Lower lobe of right lung (tissue), 2 donors: ENCODE measurements around the gene NCS1. TPM values are rescaled to one million over a fixed set of nuclear protein-coding genes. Genes with fewer than 3 reads are reported as not detected.
A peak's percentile ranks its signal among the peaks of the same experiment; 100 is the strongest.

Source experiments
- ATAC-seq, 2 donors: fragments of 200-7000 bp; cut with Tn5 transposase; one replicate each; pipeline ENCODE4 v1.9.1; 2020 to 2022; ENCODE audit warnings: mild to moderate bottlenecking in 2 of 2, moderate library complexity in 2 of 2
- DNase-seq: peaks from one replicate; pipeline ENCODE4 v3.0.0-alpha.2; 2020
- H3K27ac ChIP-seq: fragments of 200-600 bp; one replicate; pipeline ENCODE4 v1.8.0; 2022
- H3K27me3 ChIP-seq: fragments of 200-600 bp; one replicate; pipeline ENCODE4 v1.8.0; 2022; ENCODE audit warnings: low read depth
- H3K36me3 ChIP-seq: fragments of 200-600 bp; one replicate; pipeline ENCODE4 v1.8.0; 2022; ENCODE audit warnings: mild to moderate bottlenecking
- H3K4me1 ChIP-seq: fragments of 200-600 bp; one replicate; pipeline ENCODE4 v1.8.0; 2022
- H3K4me3 ChIP-seq: fragments of 200-600 bp; one replicate; pipeline ENCODE4 v1.8.0; 2022; ENCODE audit warnings: mild to moderate bottlenecking
- H3K9me3 ChIP-seq: fragments of 200-600 bp; one replicate; pipeline ENCODE4 v1.8.0; 2022
- intact Hi-C: fragments of 100-400 bp; cut with DNase I; formaldehyde crosslinking; loops from one replicate; pipeline ENCODE4 v1.11.0; 2022
- total RNA-seq: library from RNA; stranded (reverse); fragmentation: NEBNext Ultra II Directional; extraction: Animal tissue kit (Norgen Biotek cat#: 25700); gene quantifications from one replicate; pipeline ENCODE4 v1.2.1, GENCODE V29; 2021
- TF ChIP-seq, protein P1 (sequence below): fragments of 200-600 bp; IDR thresholded peaks from one replicate; pipeline ENCODE4 v1.8.0; 2022; ENCODE audit warnings: antibody characterized with exemption, mild to moderate bottlenecking
- donor health status: DM: no; HTN: yes; CAD: no; lungs with severe emphysema.

Gene NCS1
- total RNA-seq, 1 donor from 2014 or later = 7.0 TPM

DNA sequence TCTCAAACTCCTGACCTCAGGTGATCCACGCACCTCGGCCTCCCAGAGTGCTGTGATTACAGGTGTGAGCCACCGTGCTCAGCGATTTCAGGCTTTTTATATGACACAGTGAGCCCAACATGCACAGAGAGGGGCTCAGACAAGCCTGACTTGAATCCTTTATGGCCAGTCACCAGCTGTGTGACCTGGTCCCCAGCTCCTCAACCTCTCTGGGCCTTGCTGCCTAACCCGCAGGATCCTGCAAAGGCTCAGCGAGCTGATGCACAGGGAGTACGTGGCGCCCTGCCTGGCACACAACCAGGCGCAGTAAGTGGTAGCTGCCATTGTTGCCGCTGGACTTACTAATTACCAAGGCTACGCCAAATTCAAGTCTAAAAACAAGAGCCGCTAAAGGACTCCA is 16.6 kb upstream of the NCS1 start:
- ATAC-seq (no peak), DNase-seq (no peak)
- H3K4me1 ChIP-seq = no peaks in the 10 kb centered on the region
- H3K27me3 ChIP-seq = no peaks in the 10 kb centered on the region
- H3K27ac ChIP-seq = no peak overlapping the region
- TF ChIP-seq, protein P1, sequence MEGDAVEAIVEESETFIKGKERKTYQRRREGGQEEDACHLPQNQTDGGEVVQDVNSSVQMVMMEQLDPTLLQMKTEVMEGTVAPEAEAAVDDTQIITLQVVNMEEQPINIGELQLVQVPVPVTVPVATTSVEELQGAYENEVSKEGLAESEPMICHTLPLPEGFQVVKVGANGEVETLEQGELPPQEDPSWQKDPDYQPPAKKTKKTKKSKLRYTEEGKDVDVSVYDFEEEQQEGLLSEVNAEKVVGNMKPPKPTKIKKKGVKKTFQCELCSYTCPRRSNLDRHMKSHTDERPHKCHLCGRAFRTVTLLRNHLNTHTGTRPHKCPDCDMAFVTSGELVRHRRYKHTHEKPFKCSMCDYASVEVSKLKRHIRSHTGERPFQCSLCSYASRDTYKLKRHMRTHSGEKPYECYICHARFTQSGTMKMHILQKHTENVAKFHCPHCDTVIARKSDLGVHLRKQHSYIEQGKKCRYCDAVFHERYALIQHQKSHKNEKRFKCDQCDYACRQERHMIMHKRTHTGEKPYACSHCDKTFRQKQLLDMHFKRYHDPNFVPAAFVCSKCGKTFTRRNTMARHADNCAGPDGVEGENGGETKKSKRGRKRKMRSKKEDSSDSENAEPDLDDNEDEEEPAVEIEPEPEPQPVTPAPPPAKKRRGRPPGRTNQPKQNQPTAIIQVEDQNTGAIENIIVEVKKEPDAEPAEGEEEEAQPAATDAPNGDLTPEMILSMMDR = no peak
- H3K9me3 ChIP-seq = no peaks in the 10 kb centered on the region
- no peak overlapping the region for H3K4me3 ChIP-seq
- no peaks in the 10 kb centered on the region for H3K36me3 ChIP-seq
- intact Hi-C loops = no loop called here

DNA sequence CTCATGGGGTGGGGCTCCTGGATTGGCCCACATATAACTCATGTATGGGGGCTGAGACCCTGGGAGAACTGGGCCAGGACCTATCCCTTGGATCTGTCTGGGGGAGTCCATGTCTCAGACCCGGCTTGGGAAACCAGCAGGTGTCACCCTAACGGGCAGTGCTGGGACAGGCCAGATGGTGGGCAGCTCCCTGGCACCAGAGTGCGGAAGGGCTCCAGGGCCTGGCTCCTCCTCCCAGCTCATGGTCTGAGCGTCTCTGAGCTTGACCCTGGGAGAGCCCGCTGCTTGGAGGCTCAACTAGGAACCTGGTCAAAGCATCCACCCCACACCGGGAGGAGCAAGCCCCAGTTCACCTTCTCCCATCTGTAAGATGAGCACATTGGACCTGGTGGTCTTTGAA is 15.5 kb upstream of the NCS1 start:
- no peaks in the 10 kb centered on the region for H3K27me3 ChIP-seq
- intact Hi-C loops = no loop called here
- TF ChIP-seq, protein P1 = no peak
- peak; percentile 47 to 55 for ATAC-seq
- H3K4me1 ChIP-seq = no peaks in the 10 kb centered on the region
- no peak overlapping the region for H3K27ac ChIP-seq
- no peaks in the 10 kb centered on the region for H3K36me3 ChIP-seq
- DNase-seq = no peak
- no peak overlapping the region for H3K4me3 ChIP-seq
- H3K9me3 ChIP-seq = no peaks in the 10 kb centered on the region

DNA sequence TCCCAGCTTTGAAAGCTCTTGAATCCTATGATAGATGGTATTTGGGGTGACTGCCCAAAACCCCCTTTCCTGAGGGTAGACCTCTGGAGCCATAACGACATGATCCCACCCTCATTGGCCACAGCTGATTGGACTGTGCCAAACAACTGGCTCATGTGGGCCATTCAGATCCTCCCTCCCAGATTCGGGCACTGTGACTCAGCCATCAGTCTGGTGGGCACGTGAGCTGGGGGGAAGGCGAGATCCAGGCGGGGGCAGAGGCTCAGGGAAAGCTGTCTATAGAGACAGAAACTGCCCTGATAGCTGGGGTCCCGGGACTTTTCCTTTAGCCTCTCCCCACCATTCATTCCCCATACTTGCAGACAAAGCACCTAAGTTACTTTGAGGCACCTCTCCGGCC is 15.1 kb upstream of the NCS1 start:
- no peaks in the 10 kb centered on the region for H3K4me1 ChIP-seq
- no peaks in the 10 kb centered on the region for H3K27me3 ChIP-seq
- intact Hi-C loops = no loop called here
- H3K27ac ChIP-seq = no peak overlapping the region
- TF ChIP-seq, protein P1 = no peak
- H3K9me3 ChIP-seq = no peaks in the 10 kb centered on the region
- no peak overlapping the region for H3K4me3 ChIP-seq
- no peaks in the 10 kb centered on the region for H3K36me3 ChIP-seq
- no peak for ATAC-seq
- no peak for DNase-seq

DNA sequence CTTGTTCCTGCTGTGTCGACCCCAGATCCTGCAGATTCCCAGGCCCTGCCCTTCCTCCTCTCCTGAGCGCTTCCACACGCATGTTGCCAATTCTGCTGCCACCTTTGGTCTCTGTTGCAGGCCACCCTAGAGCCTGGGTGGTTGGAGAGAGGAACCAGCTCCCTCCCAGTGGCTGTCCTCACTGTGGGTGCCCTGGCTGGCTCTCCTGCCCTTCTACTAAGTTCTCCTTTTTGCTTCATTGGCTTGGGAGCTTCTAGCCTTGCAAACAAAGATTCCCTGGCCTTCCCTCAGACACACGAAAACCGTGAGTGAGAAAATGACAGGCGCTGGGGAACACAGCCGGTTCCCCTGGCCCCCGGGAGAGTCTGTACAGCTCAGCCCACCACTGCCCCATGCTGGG is 14.2 kb upstream of the NCS1 start:
- TF ChIP-seq, protein P1 = no peak
- ATAC-seq = no peak

GRCh38 chr9:130159057-130159456 is 13.1 kb upstream of the NCS1 start:
- Histone ChIP-seq H3K9me3 (no peaks in the 10 kb centered on the region), H3K4me1 (no peaks in the 10 kb centered on the region), H3K27me3 (no peaks in the 10 kb centered on the region), H3K27ac (no peak overlapping the region), H3K36me3 (no peaks in the 10 kb centered on the region), H3K4me3 (no peak overlapping the region)
- intact Hi-C loops = no loop called here
- no peak for DNase-seq
- TF ChIP-seq, protein P1 = no peak
- no peak for ATAC-seq

More for the DNA sequence above, 14.2 kb upstream of the NCS1 start:
- no peaks in the 10 kb centered on the region for H3K9me3 ChIP-seq
- intact Hi-C loops = no loop called here
- H3K36me3 ChIP-seq = no peaks in the 10 kb centered on the region
- no peaks in the 10 kb centered on the region for H3K27me3 ChIP-seq
- DNase-seq = no peak
- H3K27ac ChIP-seq = no peak overlapping the region
- no peak overlapping the region for H3K4me3 ChIP-seq
- H3K4me1 ChIP-seq = no peaks in the 10 kb centered on the region
